CD4-positive, alpha-beta T cell treated with Interleukin-15 for 1 hour (primary cell): ENCODE data around the gene TNC.

Experiments used
- DNase-seq: peaks from one replicate; pipeline ENCODE4 v3.0.0-alpha.2; 2020

Gene TNC

GRCh38 chr9:115042781-115043509 lies 75.0 kb downstream of the TNC start:
- no peak for DNase-seq

GRCh38 chr9:115039516-115040120 lies 78.3 kb downstream of the TNC start:
- no peak for DNase-seq

GRCh38 chr9:115038178-115038577 lies 79.8 kb downstream of the TNC start:
- no peak for DNase-seq

GRCh38 chr9:115036691-115037090 lies 81.3 kb downstream of the TNC start:
- DNase-seq = no peak

- no peak for DNase-seq
Measured at GRCh38 chr9:115035841-115036612, 81.9 kb downstream of the TNC start.

GRCh38 chr9:115034801-115035200 lies 83.2 kb downstream of the TNC start:
- DNase-seq = no peak

GRCh38 chr9:115033800-115034199 lies 84.2 kb downstream of the TNC start:
- no peak for DNase-seq

GRCh38 chr9:115032296-115032695 lies 85.7 kb downstream of the TNC start:
- DNase-seq = no peak

- no peak for DNase-seq
Measured at GRCh38 chr9:115030006-115030405, 88.0 kb downstream of the TNC start.

- no peak for DNase-seq
Measured at GRCh38 chr9:115025721-115026120, 92.2 kb downstream of the TNC start.

- no peak for DNase-seq
Measured at GRCh38 chr9:115024925-115025535, 92.9 kb downstream of the TNC start.

GRCh38 chr9:115022760-115023434 lies 95.1 kb downstream of the TNC start:
- no peak for DNase-seq

GRCh38 chr9:115018547-115019435 lies 99.2 kb downstream of the TNC start:
- no peak for DNase-seq

- DNase-seq = peak; percentile 23
Measured at GRCh38 chr9:115016344-115016743, 101.6 kb downstream of the TNC start.

- no peak for DNase-seq
Measured at GRCh38 chr9:115015018-115015635, 102.8 kb downstream of the TNC start.

- no peak for DNase-seq
Measured at GRCh38 chr9:115014438-115014837, 103.5 kb downstream of the TNC start.

- peak; percentile 80 for DNase-seq
Measured at GRCh38 chr9:115013998-115014397, 104.0 kb downstream of the TNC start.

- no peak for DNase-seq
Measured at GRCh38 chr9:115012486-115012885, 105.5 kb downstream of the TNC start.

GRCh38 chr9:115010874-115011273 lies 107.1 kb downstream of the TNC start:
- no peak for DNase-seq

- DNase-seq = peak; percentile 62
Measured at GRCh38 chr9:115008536-115009270, 109.3 kb downstream of the TNC start.

GRCh38 chr9:115006660-115007059 lies 111.3 kb downstream of the TNC start:
- peak; percentile 71 for DNase-seq
